ENCODE data around the gene ZBTB1. TPM values are rescaled to one million over a fixed set of nuclear protein-coding genes. Genes with fewer than 3 reads are reported as not detected.

ZBTB1 gene
- total RNA-seq, 2 donors from 2014 or later: 37.9 to 43.3 TPM

DNA sequence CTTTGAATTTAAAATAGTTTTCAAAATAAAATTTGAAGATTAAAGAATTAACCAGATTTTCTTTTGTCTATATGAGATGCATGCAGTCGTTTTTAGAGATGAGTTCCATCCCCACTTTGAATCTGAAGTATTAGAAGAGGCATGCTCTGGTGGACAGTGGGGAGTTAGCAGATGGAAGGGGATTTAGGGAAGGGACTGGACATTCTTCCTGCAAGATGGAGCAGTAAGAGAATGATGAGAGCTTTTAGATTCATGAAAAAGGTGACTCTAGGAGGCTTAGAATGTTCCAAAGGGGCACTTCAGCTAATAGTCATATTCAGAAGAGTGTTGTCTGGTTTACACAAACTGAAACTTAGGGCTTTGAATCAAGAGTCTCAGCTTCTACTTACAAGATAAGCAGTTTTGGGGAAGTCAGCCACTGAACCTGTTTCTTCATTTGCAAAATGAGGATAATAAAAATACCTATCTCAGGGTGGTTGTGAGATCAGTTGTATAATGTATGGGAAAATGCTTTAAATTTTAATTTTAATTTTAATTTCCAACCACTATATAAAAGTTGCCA is 3.7 kb downstream of the ZBTB1 start:
- H3K4me3 ChIP-seq: no peak overlapping the region
- TF ChIP-seq, protein P1, sequence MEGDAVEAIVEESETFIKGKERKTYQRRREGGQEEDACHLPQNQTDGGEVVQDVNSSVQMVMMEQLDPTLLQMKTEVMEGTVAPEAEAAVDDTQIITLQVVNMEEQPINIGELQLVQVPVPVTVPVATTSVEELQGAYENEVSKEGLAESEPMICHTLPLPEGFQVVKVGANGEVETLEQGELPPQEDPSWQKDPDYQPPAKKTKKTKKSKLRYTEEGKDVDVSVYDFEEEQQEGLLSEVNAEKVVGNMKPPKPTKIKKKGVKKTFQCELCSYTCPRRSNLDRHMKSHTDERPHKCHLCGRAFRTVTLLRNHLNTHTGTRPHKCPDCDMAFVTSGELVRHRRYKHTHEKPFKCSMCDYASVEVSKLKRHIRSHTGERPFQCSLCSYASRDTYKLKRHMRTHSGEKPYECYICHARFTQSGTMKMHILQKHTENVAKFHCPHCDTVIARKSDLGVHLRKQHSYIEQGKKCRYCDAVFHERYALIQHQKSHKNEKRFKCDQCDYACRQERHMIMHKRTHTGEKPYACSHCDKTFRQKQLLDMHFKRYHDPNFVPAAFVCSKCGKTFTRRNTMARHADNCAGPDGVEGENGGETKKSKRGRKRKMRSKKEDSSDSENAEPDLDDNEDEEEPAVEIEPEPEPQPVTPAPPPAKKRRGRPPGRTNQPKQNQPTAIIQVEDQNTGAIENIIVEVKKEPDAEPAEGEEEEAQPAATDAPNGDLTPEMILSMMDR (IDR thresholded peaks at IDR 0.05): no peak
- DNase-seq (ENCODE audit: low spot score) (no peak), ATAC-seq (ENCODE audit: insufficient number of reproducible peaks, low FRiP score, low read depth) (no peak)
- no peaks in the 10 kb centered on the region for H3K9me3 ChIP-seq
- H3K36me3 ChIP-seq: no peaks in the 10 kb centered on the region
- H3K27ac ChIP-seq: no peak overlapping the region
- H3K27me3 ChIP-seq (replicated peaks; ENCODE audit: insufficient read depth): no peaks in the 10 kb centered on the region
- H3K4me1 ChIP-seq (ENCODE audit: control insufficient read depth in 1 of 2, low read depth in 2 of 2): peaks cover 43 to 61% of the 10 kb centered on the region in 2 donors

DNA sequence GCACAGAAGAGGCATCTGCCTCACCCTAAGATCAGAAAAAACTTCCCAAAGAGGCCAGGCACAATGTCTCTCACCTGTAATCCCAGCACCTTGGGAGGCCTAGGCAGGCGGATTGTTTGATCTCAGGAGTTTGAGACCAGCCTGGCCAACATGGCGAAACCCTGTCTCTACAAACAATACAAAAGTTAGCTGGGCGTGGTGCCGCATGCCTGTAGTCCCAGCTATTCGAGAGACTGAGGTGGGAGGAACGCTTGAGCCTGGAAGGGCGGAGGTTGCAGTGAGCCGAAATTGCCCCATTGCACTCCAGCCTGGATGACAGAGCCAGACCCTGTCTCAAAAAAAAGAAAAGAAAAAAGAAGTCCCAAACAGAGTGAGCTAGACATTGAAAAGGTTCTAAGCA is 4.5 kb downstream of the ZBTB1 start:
- no peak for ATAC-seq (ENCODE audit: insufficient number of reproducible peaks, low FRiP score, low read depth)
- Histone ChIP-seq H3K4me3 (no peak overlapping the region), H3K27me3 (replicated peaks; ENCODE audit: insufficient read depth) (no peaks in the 10 kb centered on the region), H3K4me1 (ENCODE audit: control insufficient read depth in 1 of 2, low read depth in 2 of 2) (peaks cover 43 to 61% of the 10 kb centered on the region in 2 donors), H3K36me3 (no peaks in the 10 kb centered on the region), H3K9me3 (no peaks in the 10 kb centered on the region), H3K27ac (no peak overlapping the region)
- no peak for DNase-seq (ENCODE audit: low spot score)
- TF ChIP-seq, protein P1 (IDR thresholded peaks at IDR 0.05): no peak

DNA sequence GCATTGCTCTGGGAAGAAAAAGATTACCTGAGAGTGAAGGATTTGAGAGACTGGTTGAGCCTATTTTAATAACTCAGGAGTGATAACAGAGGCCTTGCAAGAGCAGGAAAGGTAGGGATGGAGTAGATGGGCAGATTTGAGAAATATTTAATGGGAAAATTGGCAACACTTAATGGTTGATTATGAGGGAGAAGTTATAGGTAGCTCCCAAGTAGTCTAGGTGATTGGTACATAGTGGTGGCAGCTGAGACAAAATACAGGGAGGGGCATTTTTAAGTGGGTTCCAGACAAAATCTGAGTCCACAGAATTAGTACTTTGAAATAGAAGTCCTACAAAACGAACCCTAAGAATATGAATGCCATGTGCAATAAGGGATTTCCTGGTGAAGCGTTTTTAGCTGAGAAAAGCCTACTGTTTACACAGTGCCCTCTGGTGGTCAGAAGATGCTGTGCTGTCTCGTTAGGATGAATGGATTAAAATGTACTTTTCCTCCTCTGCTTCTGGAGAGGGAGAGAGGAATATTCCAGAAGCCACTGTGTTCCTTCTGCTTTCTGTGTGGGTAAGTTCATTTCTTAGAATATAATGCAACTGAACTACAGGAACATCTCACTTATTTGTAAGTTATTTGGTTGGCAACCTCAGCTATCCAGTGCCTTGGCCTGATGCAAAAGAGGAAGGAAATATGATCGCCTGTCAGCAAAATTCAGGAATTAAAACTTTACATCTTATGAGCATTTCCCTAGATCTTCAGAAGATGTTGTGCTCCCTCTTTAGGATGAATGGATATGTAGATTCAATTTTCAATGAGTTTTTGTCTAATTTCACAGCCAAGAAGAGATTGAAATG is 6.5 kb downstream of the ZBTB1 start:
- ATAC-seq (ENCODE audit: insufficient number of reproducible peaks, low FRiP score, low read depth) (no peak), DNase-seq (ENCODE audit: low spot score) (peak; percentile 20)
- Histone ChIP-seq H3K4me1 (ENCODE audit: control insufficient read depth in 1 of 2, low read depth in 2 of 2) (peaks cover 47 to 75% of the 10 kb centered on the region in 2 donors), H3K4me3 (no peak overlapping the region), H3K27me3 (replicated peaks; ENCODE audit: insufficient read depth) (no peaks in the 10 kb centered on the region), H3K36me3 (no peaks in the 10 kb centered on the region), H3K9me3 (no peaks in the 10 kb centered on the region), H3K27ac (no peak overlapping the region)
- TF ChIP-seq, protein P1 (IDR thresholded peaks at IDR 0.05): peak; percentile 88

DNA sequence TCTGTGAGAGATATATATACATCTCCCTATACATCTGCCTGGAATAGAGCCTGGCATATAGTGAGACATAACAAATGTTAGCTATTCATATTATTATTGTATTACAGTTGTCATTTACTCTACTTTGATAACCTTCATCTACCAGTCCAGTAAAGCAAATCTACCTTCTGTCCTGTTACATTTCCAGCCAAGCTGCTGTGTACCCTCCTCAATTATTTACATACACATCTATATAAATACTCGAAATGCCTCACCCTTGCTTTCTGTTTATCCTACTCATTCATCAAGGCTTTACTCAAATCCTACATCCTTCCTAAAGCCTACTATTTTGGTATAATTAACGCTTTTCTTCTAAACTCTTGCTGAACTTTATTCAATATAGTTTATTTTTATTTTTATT is 8.7 kb downstream of the ZBTB1 start:
- TF ChIP-seq, protein P1 (IDR thresholded peaks at IDR 0.05): no peak
- no peaks in the 10 kb centered on the region for H3K36me3 ChIP-seq
- H3K27ac ChIP-seq: no peak overlapping the region
- DNase-seq (ENCODE audit: low spot score) (no peak), ATAC-seq (ENCODE audit: insufficient number of reproducible peaks, low FRiP score, low read depth) (no peak)
- H3K27me3 ChIP-seq (replicated peaks; ENCODE audit: insufficient read depth): no peaks in the 10 kb centered on the region
- no peaks in the 10 kb centered on the region for H3K9me3 ChIP-seq
- H3K4me1 ChIP-seq (ENCODE audit: control insufficient read depth in 1 of 2, low read depth in 2 of 2): peaks cover 31 to 57% of the 10 kb centered on the region in 2 donors
- H3K4me3 ChIP-seq: no peak overlapping the region

DNA sequence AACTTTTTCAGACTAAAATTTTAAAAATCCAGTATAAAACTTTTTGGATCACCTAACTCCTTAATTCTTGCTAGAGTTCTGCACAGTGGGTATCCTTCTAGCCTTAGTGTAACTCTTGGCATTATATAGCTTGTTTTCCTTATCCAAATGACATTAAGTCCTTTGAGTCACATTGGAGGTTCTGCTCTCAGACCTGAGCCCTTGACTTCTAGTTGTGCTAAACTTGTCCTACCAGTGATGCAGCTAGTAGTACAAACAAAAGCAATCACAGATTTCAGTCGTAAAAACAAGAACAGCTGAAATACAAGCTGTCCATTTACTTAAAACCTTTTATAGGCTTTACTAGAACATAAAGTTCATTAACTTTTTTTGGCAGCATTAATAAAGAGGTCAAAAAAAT is 10.5 kb downstream of the ZBTB1 start:
- Histone ChIP-seq H3K27ac (no peak overlapping the region), H3K27me3 (replicated peaks; ENCODE audit: insufficient read depth) (no peaks in the 10 kb centered on the region), H3K36me3 (no peaks in the 10 kb centered on the region), H3K4me1 (ENCODE audit: control insufficient read depth in 1 of 2, low read depth in 2 of 2) (peaks cover 21 to 54% of the 10 kb centered on the region in 2 donors), H3K9me3 (no peaks in the 10 kb centered on the region), H3K4me3 (no peak overlapping the region)
- TF ChIP-seq, protein P1 (IDR thresholded peaks at IDR 0.05): no peak
- no peak for ATAC-seq (ENCODE audit: insufficient number of reproducible peaks, low FRiP score, low read depth)
- no peak for DNase-seq (ENCODE audit: low spot score)
